Neural cell (in vitro differentiated cells): ENCODE results near the gene BIRC6. TPM values are rescaled to one million over a fixed set of nuclear protein-coding genes. Genes with fewer than 3 reads are reported as not detected.

ENCODE experiments used
- H2AFZ ChIP-seq: fragments of 200-600, 300-800 bp; sonication (generic), shearing (Covaris generic); 2 replicates; pipeline ENCODE4 v1.6.0; 2014; ENCODE audit warnings: low read depth, mild to moderate bottlenecking, antibody characterized with exemption, low read length, moderate library complexity
- H3F3A ChIP-seq: fragments of 200-600 bp; shearing (Covaris generic); 2 replicates; pipeline ENCODE4 v1.6.1; 2016; ENCODE audit warnings: mild to moderate bottlenecking, moderate library complexity, mixed read lengths, antibody characterized with exemption, low read length; ENCODE audit not compliant: insufficient read depth, poor library complexity, severe bottlenecking
- H3K27ac ChIP-seq: fragments of 200-600, 300-800 bp; sonication (generic), shearing (Covaris generic); 2 replicates; pipeline ENCODE4 v1.5.1; 2014; ENCODE audit warnings: mild to moderate bottlenecking, low read length, moderate library complexity
- H3K27me3 ChIP-seq: fragments of 300-800, 200-600 bp; sonication (generic), shearing (Covaris generic); 2 replicates; pipeline ENCODE4 v1.6.0; 2014; ENCODE audit warnings: mild to moderate bottlenecking, low read depth, low read length, moderate library complexity; ENCODE audit not compliant: insufficient read depth
- H3K36me3 ChIP-seq: fragments of 300-800, 200-600 bp; sonication (generic), shearing (Covaris generic); 2 replicates; pipeline ENCODE4 v1.5.1; 2014; ENCODE audit warnings: mild to moderate bottlenecking, antibody characterized with exemption, low read length, moderate library complexity; ENCODE audit not compliant: insufficient read depth
- H3K4me2 ChIP-seq: fragments of 300-800, 200-600 bp; sonication (generic), shearing (Covaris generic); 2 replicates; pipeline ENCODE4 v1.6.0; 2014; ENCODE audit warnings: mild to moderate bottlenecking, low read length
- H3K4me3 ChIP-seq: fragments of 300-800, 200-600 bp; sonication (generic), shearing (Covaris generic); 2 replicates; pipeline ENCODE4 v1.5.1; 2014; ENCODE audit warnings: mild to moderate bottlenecking, low read length, moderate library complexity
- H3K79me2 ChIP-seq: fragments of 200-600 bp; shearing (Covaris generic); replicated peaks from 2 replicates; pipeline ENCODE4 v1.6.0; 2014; ENCODE audit warnings: mild to moderate bottlenecking, low read length, moderate library complexity; ENCODE audit not compliant: insufficient read depth
- H3K9ac ChIP-seq: fragments of 300-800, 200-600 bp; sonication (generic), shearing (Covaris generic); 2 replicates; pipeline ENCODE4 v1.6.1; 2016; ENCODE audit warnings: mild to moderate bottlenecking, low read length, mixed read lengths
- H3K9me2 ChIP-seq: fragments of 200-600 bp; shearing (Covaris generic); 2 replicates; pipeline ENCODE4 v1.6.1; 2016; ENCODE audit warnings: mild to moderate bottlenecking, low read length, mixed read lengths; ENCODE audit not compliant: insufficient read depth
- H3K9me3 ChIP-seq: fragments of 200-600, 300-800 bp; sonication (generic), shearing (Covaris generic); 2 replicates; pipeline ENCODE4 v1.6.1; 2016; ENCODE audit warnings: mild to moderate bottlenecking, mixed run types, low read length, moderate library complexity, mixed read lengths
- H4K20me1 ChIP-seq: fragments of 200-600 bp; shearing (Covaris generic); 2 replicates; pipeline ENCODE4 v1.6.1; 2016; ENCODE audit warnings: mild to moderate bottlenecking, mixed run types; ENCODE audit not compliant: insufficient read depth
- CTCF ChIP-seq: fragments of 450-650 bp; IDR thresholded peaks from 2 replicates; pipeline ENCODE4 v1.5.1; 2014; ENCODE audit warnings: antibody characterized with exemption, mild to moderate bottlenecking, moderate library complexity; ENCODE audit not compliant: poor library complexity, severe bottlenecking
- EP300 ChIP-seq: fragments of 450-650 bp; conservative IDR thresholded peaks from 2 replicates; pipeline ENCODE4 v1.6.1; 2014; ENCODE audit warnings: antibody characterized with exemption, mild to moderate bottlenecking, moderate library complexity; ENCODE audit not compliant: poor library complexity, severe bottlenecking
- EZH2 ChIP-seq: fragments of 200-600, 300-800 bp; shearing (Covaris generic), sonication (generic); IDR thresholded peaks from 2 replicates; pipeline ENCODE4 v1.6.1; 2014; ENCODE audit warnings: antibody characterized with exemption, low read length, borderline replicate concordance, mild to moderate bottlenecking; ENCODE audit not compliant: insufficient read depth, poor library complexity, severe bottlenecking
- MXI1 ChIP-seq: fragments of 450-650 bp; conservative IDR thresholded peaks from 2 replicates; pipeline ENCODE4 v1.6.1; 2014; ENCODE audit warnings: antibody characterized with exemption, mild to moderate bottlenecking; ENCODE audit not compliant: poor library complexity, severe bottlenecking
- POLR2AphosphoS5 ChIP-seq: IDR thresholded peaks from 2 replicates; pipeline ENCODE4 v1.6.1; 2012
- RAD21 ChIP-seq: fragments of 450-650 bp; conservative IDR thresholded peaks from 2 replicates; pipeline ENCODE4 v1.6.1; 2014; ENCODE audit warnings: antibody characterized with exemption, mild to moderate bottlenecking, moderate library complexity
- SMC3 ChIP-seq: fragments of 450-650 bp; conservative IDR thresholded peaks from 2 replicates; pipeline ENCODE4 v1.6.1; 2014; ENCODE audit warnings: antibody characterized with exemption, mild to moderate bottlenecking, moderate library complexity; ENCODE audit not compliant: poor library complexity
- TAF1 ChIP-seq: IDR thresholded peaks from 2 replicates; pipeline ENCODE4 v1.6.1; 2012; ENCODE audit warnings: low read depth
- polyA plus RNA-seq: library from polyadenylated mRNA; depleted of rRNA; stranded (reverse); fragments of >200 nt; gene quantifications from 2 replicates; pipeline ENCODE4 v1.2.3, GENCODE V29; 2014
- TF ChIP-seq, protein P1 (sequence below): IDR thresholded peaks from 2 replicates; pipeline ENCODE4 v1.6.1; 2012; ENCODE audit warnings: borderline replicate concordance

BIRC6 gene
- polyA plus RNA-seq, 1 donor from 2014 or later, result 109 TPM

- no peak overlapping the region for H2AFZ ChIP-seq
- no peaks in the 10 kb centered on the region for H3K36me3 ChIP-seq
- no peak overlapping the region for H3K9ac ChIP-seq
- no peaks in the 10 kb centered on the region for H4K20me1 ChIP-seq
- no peaks in the 10 kb centered on the region for H3F3A ChIP-seq
- no peaks in the 10 kb centered on the region for H3K27me3 ChIP-seq
- no peak overlapping the region for H3K27ac ChIP-seq
- H3K4me2 ChIP-seq, result no peak overlapping the region
- no peaks in the 10 kb centered on the region for H3K9me2 ChIP-seq
- no peaks in the 10 kb centered on the region for H3K9me3 ChIP-seq
- TF ChIP-seq CTCF (no peak), SMC3 (no peak), EP300 (no peak), EZH2 (no peak), RAD21 (no peak), MXI1 (no peak), TAF1 (no peak), POLR2AphosphoS5 (no peak)
- TF ChIP-seq, protein P1, sequence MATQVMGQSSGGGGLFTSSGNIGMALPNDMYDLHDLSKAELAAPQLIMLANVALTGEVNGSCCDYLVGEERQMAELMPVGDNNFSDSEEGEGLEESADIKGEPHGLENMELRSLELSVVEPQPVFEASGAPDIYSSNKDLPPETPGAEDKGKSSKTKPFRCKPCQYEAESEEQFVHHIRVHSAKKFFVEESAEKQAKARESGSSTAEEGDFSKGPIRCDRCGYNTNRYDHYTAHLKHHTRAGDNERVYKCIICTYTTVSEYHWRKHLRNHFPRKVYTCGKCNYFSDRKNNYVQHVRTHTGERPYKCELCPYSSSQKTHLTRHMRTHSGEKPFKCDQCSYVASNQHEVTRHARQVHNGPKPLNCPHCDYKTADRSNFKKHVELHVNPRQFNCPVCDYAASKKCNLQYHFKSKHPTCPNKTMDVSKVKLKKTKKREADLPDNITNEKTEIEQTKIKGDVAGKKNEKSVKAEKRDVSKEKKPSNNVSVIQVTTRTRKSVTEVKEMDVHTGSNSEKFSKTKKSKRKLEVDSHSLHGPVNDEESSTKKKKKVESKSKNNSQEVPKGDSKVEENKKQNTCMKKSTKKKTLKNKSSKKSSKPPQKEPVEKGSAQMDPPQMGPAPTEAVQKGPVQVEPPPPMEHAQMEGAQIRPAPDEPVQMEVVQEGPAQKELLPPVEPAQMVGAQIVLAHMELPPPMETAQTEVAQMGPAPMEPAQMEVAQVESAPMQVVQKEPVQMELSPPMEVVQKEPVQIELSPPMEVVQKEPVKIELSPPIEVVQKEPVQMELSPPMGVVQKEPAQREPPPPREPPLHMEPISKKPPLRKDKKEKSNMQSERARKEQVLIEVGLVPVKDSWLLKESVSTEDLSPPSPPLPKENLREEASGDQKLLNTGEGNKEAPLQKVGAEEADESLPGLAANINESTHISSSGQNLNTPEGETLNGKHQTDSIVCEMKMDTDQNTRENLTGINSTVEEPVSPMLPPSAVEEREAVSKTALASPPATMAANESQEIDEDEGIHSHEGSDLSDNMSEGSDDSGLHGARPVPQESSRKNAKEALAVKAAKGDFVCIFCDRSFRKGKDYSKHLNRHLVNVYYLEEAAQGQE, result no peak
- no peak overlapping the region for H3K4me3 ChIP-seq
- H3K79me2 ChIP-seq, result no peaks in the 10 kb centered on the region
Observed at GRCh38 chr2:32558492-32558891, 201.7 kb downstream of the BIRC6 start.

GRCh38 chr2:32559136-32559535 lies 202.3 kb downstream of the BIRC6 start:
- H3K79me2 ChIP-seq, result no peaks in the 10 kb centered on the region
- H2AFZ ChIP-seq, result no peak overlapping the region
- no peaks in the 10 kb centered on the region for H3K27me3 ChIP-seq
- no peaks in the 10 kb centered on the region for H3K9me3 ChIP-seq
- no peaks in the 10 kb centered on the region for H4K20me1 ChIP-seq
- H3K4me3 ChIP-seq, result no peak overlapping the region
- TF ChIP-seq TAF1, result no peak
- TF ChIP-seq EZH2, result no peak
- TF ChIP-seq SMC3, result no peak
- no peak for TF ChIP-seq POLR2AphosphoS5
- TF ChIP-seq EP300, result no peak
- TF ChIP-seq RAD21, result no peak
- H3K4me2 ChIP-seq, result no peak overlapping the region
- no peak overlapping the region for H3K9ac ChIP-seq
- no peaks in the 10 kb centered on the region for H3K36me3 ChIP-seq
- H3K9me2 ChIP-seq, result no peaks in the 10 kb centered on the region
- H3F3A ChIP-seq, result no peaks in the 10 kb centered on the region
- no peak overlapping the region for H3K27ac ChIP-seq

DNA sequence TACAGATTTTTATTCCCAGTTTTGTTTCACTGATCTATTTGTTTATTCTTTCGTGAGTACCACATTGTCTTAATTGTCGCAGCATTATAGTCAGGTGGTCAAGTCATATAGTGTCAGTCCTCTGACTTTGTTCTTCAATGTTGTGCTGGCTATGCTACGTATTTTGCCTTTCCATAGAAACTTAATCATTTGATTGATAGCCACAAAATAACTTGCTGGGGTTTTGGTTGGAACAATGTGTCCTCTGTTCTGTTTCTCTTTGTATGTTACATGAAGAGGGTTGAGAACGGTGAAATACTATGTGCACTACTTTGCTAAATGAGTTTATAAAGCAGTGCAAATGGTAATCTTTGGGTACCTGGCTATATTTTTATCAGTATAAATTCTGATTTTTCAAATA lies 206.1 kb downstream of the BIRC6 start:
- H3K9ac ChIP-seq, result no peak overlapping the region

More for the DNA sequence above, 206.1 kb downstream of the BIRC6 start:
- Histone ChIP-seq H3K4me3 (no peak overlapping the region), H3K79me2 (no peaks in the 10 kb centered on the region), H3F3A (no peaks in the 10 kb centered on the region), H4K20me1 (no peaks in the 10 kb centered on the region), H3K27me3 (no peaks in the 10 kb centered on the region), H3K36me3 (no peaks in the 10 kb centered on the region), H3K27ac (no peak overlapping the region), H3K9me3 (no peaks in the 10 kb centered on the region), H3K4me2 (no peak overlapping the region), H3K9me2 (no peaks in the 10 kb centered on the region), H2AFZ (no peak overlapping the region)
- TF ChIP-seq MXI1, result no peak
- TF ChIP-seq POLR2AphosphoS5, result no peak
- no peak for TF ChIP-seq SMC3
- no peak for TF ChIP-seq EZH2
- no peak for TF ChIP-seq RAD21
- TF ChIP-seq EP300, result no peak
- no peak for TF ChIP-seq TAF1
- TF ChIP-seq, protein P1, result no peak
- no peak for TF ChIP-seq CTCF
